T-cell (primary cell): ENCODE results near the gene TTC7B. TPM values are rescaled to one million over a fixed set of nuclear protein-coding genes. Genes with fewer than 3 reads are reported as not detected.

Experiments
- ATAC-seq, 4 experiments: fragments of 200-7000 bp in 3 of 4; fragments of 150-1000 bp in 1 of 4; cut with Tn5 transposase; replicated peaks in 1 of 4; 1 replicate in 3 of 4; 2 replicates in 1 of 4; pipeline ENCODE4 v1.10.0; 2021; ENCODE audit warnings: moderate library complexity in 3 of 4, mild to moderate bottlenecking in 2 of 4, moderate number of reproducible peaks in 1 of 4
- CTCF ChIA-PET, 2 donors: fragments of 300-600 bp; sonication (Branson Sonifier 250); formaldehyde crosslinking; loops; one replicate each; lab custom pipeline; 2022; ENCODE audit warnings: antibody characterized with exemption in 2 of 2; lab: Charles Lee
- POLR2A ChIA-PET, 2 donors: fragments of 300-600 bp; sonication (Branson Sonifier 250); formaldehyde crosslinking; loops; one replicate each; lab custom pipeline; 2022; ENCODE audit warnings: antibody characterized with exemption in 2 of 2; lab: Charles Lee
- DNase-seq, 35 experiments: peaks; one replicate each; pipeline versions ENCODE4 v3.0.0 to v3.0.0-alpha.2; 2013 to 2023
- H3K27ac ChIP-seq: one replicate; pipeline ENCODE4 v1.5.1; 2013; ENCODE audit warnings: low read length
- H3K27me3 ChIP-seq, 2 experiments: replicated peaks in 1 of 2; 1 replicate in 1 of 2; 2 replicates in 1 of 2; pipeline versions ENCODE4 v1.6.1 to v1.7.0; 2013; ENCODE audit warnings: low read length in 1 of 2, mixed read lengths in 1 of 2; ENCODE audit not compliant: control insufficient read depth in 2 of 2, insufficient read depth in 2 of 2; ENCODE audit errors: extremely low read depth in 1 of 2
- H3K36me3 ChIP-seq, 2 donors: 1 replicate in 1 of 2; 2 replicates in 1 of 2; pipeline versions ENCODE4 v1.6.1 to v1.7.0; 2013; ENCODE audit warnings: low read length in 1 of 2; ENCODE audit not compliant: control insufficient read depth in 2 of 2, insufficient read depth in 1 of 2; ENCODE audit errors: extremely low read depth in 1 of 2
- H3K4me1 ChIP-seq, 2 experiments: 1 replicate in 1 of 2; 2 replicates in 1 of 2; pipeline versions ENCODE4 v1.6.1 to v1.7.0; 2013; ENCODE audit warnings: low read length in 2 of 2, mixed read lengths in 1 of 2; ENCODE audit not compliant: insufficient read depth in 2 of 2, control insufficient read depth in 1 of 2; ENCODE audit errors: extremely low read depth in 1 of 2
- H3K4me3 ChIP-seq, 2 donors: 1 replicate in 1 of 2; 2 replicates in 1 of 2; pipeline versions ENCODE4 v1.5.1 to v1.7.0; 2013; ENCODE audit warnings: mild to moderate bottlenecking in 2 of 2, low read length in 1 of 2, moderate library complexity in 1 of 2; ENCODE audit not compliant: control insufficient read depth in 1 of 2; ENCODE audit errors: extremely low read depth in 1 of 2
- H3K9me3 ChIP-seq: 2 replicates; pipeline ENCODE4 v1.7.0; 2013
- H3K27ac Mint-ChIP-seq, 2 donors: one replicate each; pipeline ENCODE4 v1.8.0; 2020 to 2021; ENCODE audit warnings: mild to moderate bottlenecking in 2 of 2, mixed read lengths in 2 of 2
- H3K27me3 Mint-ChIP-seq, 2 donors: one replicate each; pipeline ENCODE4 v1.8.0; 2021 to 2022; ENCODE audit warnings: mixed read lengths in 2 of 2
- H3K36me3 Mint-ChIP-seq: one replicate; pipeline ENCODE4 v1.8.0; 2021; ENCODE audit warnings: mixed read lengths
- H3K4me1 Mint-ChIP-seq, 3 donors: one replicate each; pipeline ENCODE4 v1.8.0; 2020 to 2022; ENCODE audit warnings: mixed read lengths in 3 of 3, mild to moderate bottlenecking in 1 of 3
- H3K4me3 Mint-ChIP-seq, 3 donors: one replicate each; pipeline ENCODE4 v1.8.0; 2020 to 2022; ENCODE audit warnings: mild to moderate bottlenecking in 3 of 3, mixed read lengths in 3 of 3, moderate library complexity in 3 of 3
- H3K9me3 Mint-ChIP-seq, 3 donors: one replicate each; pipeline ENCODE4 v1.8.0; 2020 to 2022; ENCODE audit warnings: mixed read lengths in 3 of 3
- WGBS: methylation state at CpG from one replicate; pipeline ENCODE4 v1.1.5; 2013; ENCODE audit warnings: missing lambda C conversion rate; ENCODE audit not compliant: insufficient coverage; 5-methylcytosine and 5-hydroxymethylcytosine counted together
- total RNA-seq, 35 experiments: library from RNA in 6 of 35; stranded (reverse) in 6 of 35; fragments of 120-200 nt in 1 of 35; gene quantifications; one replicate each; pipeline versions ENCODE4 v1.2.1 to v1.2.4 and lab custom pipeline; 2013 to 2026

TTC7B gene
- total RNA-seq, 5 donors from 2014 or later (not counting 1 experiment from before 2014, with no cell fraction given): 1.5 to 2.6 (median 1.7) TPM

- no peak overlapping the region for H3K27ac Mint-ChIP-seq
- H3K36me3 Mint-ChIP-seq: no peaks in the 10 kb centered on the region
- 100% methylated on average over 4 of the region's 9 CpGs for WGBS
- no peak for DNase-seq
- POLR2A ChIA-PET: no interaction called here
- H3K4me1 Mint-ChIP-seq: no peaks in the 10 kb centered on the region
- no peak overlapping the region for H3K4me3 Mint-ChIP-seq
- H3K4me3 ChIP-seq: no peak overlapping the region
- H3K9me3 Mint-ChIP-seq: no peaks in the 10 kb centered on the region
- no peaks in the 10 kb centered on the region for H3K27me3 ChIP-seq
- no peak for ATAC-seq
- CTCF ChIA-PET: no interaction called here
- no peaks in the 10 kb centered on the region for H3K4me1 ChIP-seq
- H3K36me3 ChIP-seq: no peaks in the 10 kb centered on the region
- H3K9me3 ChIP-seq: no peaks in the 10 kb centered on the region
- no peaks in the 10 kb centered on the region for H3K27me3 Mint-ChIP-seq
- H3K27ac ChIP-seq: no peak overlapping the region
These were observed 176.6 kb downstream of the TTC7B start for GRCh38 chr14:90639641-90640040.

DNA sequence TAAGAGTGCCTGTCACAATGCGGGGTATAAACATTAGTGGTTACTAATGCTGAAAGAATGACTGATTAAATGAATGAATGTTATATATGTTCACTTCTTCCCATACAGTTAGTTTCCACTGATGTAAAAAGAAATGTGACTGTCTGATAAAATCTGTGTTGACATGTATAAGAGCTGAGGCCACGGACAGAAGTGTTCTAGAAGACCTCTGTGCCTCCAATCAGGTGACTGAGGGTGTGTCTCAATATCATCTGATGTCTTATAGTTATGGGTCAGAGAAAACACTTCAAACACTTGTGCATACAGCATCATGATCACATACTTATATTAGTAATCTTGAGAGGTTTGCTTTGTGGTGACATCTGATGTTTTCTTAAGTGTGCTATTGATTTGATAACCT, 183.4 kb downstream of the TTC7B start:
- no peaks in the 10 kb centered on the region for H3K36me3 Mint-ChIP-seq
- POLR2A ChIA-PET: interaction anchor here in 1 of 2 donors (0.7 kb wide), 1 partner anchor 54 kb away, joined by 6 read pairs; no protein-coding TSS in a partner anchor
- Histone ChIP-seq H3K9me3 (no peaks in the 10 kb centered on the region), H3K36me3 (no peaks in the 10 kb centered on the region), H3K4me1 (no peaks in the 10 kb centered on the region), H3K27me3 (peaks cover 0 to 3% of the 10 kb centered on the region in 2 experiments), H3K4me3 (no peak overlapping the region), H3K27ac (no peak overlapping the region)
- no peaks in the 10 kb centered on the region for H3K27me3 Mint-ChIP-seq
- H3K9me3 Mint-ChIP-seq: no peaks in the 10 kb centered on the region
- CTCF ChIA-PET: no interaction called here
- no peak overlapping the region for H3K27ac Mint-ChIP-seq
- WGBS: no CpG with 5 or more reads among the region's 2 CpGs
- ATAC-seq (no peak), DNase-seq (no peak)
- H3K4me3 Mint-ChIP-seq: no peak overlapping the region
- no peaks in the 10 kb centered on the region for H3K4me1 Mint-ChIP-seq

- Mint-ChIP-seq H3K27ac (no peak overlapping the region), H3K27me3 (no peaks in the 10 kb centered on the region), H3K9me3 (no peaks in the 10 kb centered on the region), H3K36me3 (no peaks in the 10 kb centered on the region), H3K4me3 (no peak overlapping the region), H3K4me1 (no peaks in the 10 kb centered on the region)
- WGBS: 86% methylated on average over 3 of the region's 3 CpGs
- H3K27me3 ChIP-seq: peaks cover 0 to 3% of the 10 kb centered on the region in 2 experiments
- no peak overlapping the region for H3K27ac ChIP-seq
- H3K36me3 ChIP-seq: no peaks in the 10 kb centered on the region
- no peak for ATAC-seq
- no peak for DNase-seq
- H3K9me3 ChIP-seq: no peaks in the 10 kb centered on the region
- no peaks in the 10 kb centered on the region for H3K4me1 ChIP-seq
- no peak overlapping the region for H3K4me3 ChIP-seq
- CTCF ChIA-PET: no interaction called here
- POLR2A ChIA-PET: no interaction called here
These were observed 183.8 kb downstream of the TTC7B start for GRCh38 chr14:90632451-90632850.

- ATAC-seq (no peak), DNase-seq (peak in 2 of 35 experiments; percentile 2 to 19)
These were observed 185.9 kb downstream of the TTC7B start for GRCh38 chr14:90630171-90630806.

DNA sequence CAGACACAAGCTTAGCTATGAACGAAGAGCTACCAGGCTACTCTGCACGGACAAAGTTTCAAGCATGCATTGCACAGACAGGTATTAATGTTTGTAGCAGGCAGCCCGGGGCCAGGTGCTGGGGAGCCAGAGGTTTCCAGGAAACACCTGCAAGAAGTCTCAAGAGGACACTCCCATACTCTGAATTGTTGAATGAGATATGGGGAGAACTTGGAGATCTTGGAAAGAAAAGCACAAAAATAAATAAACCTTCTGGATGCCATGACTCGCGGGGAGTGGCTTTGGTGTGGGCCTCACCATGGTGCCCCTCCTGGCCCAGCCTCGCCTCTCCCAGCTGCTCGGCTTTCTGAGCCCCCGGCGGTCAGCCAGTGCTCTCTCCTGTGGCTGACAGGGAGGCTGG, 186.8 kb downstream of the TTC7B start:
- no peaks in the 10 kb centered on the region for H3K9me3 Mint-ChIP-seq
- H3K4me3 ChIP-seq: no peak overlapping the region
- ChIA-PET POLR2A (interaction anchor here in 1 of 2 donors (0.6 kb wide), 1 partner anchor 597 kb away, joined by 3 read pairs; no protein-coding TSS in a partner anchor), CTCF (no interaction called here)
- H3K4me1 Mint-ChIP-seq: no peaks in the 10 kb centered on the region
- no peak overlapping the region for H3K4me3 Mint-ChIP-seq
- DNase-seq (no peak), ATAC-seq (no peak)
- no peak overlapping the region for H3K27ac ChIP-seq
- H3K4me1 ChIP-seq: no peaks in the 10 kb centered on the region
- H3K27ac Mint-ChIP-seq: no peak overlapping the region
- no peaks in the 10 kb centered on the region for H3K36me3 Mint-ChIP-seq
- H3K9me3 ChIP-seq: no peaks in the 10 kb centered on the region
- no peaks in the 10 kb centered on the region for H3K27me3 Mint-ChIP-seq
- WGBS: 78% methylated on average over 7 of the region's 9 CpGs
- H3K36me3 ChIP-seq: no peaks in the 10 kb centered on the region
- H3K27me3 ChIP-seq: peaks cover 0 to 3% of the 10 kb centered on the region in 2 experiments

More at GRCh38 chr14:90630171-90630806, 185.9 kb downstream of the TTC7B start:
- Mint-ChIP-seq H3K27me3 (no peaks in the 10 kb centered on the region), H3K9me3 (no peaks in the 10 kb centered on the region), H3K4me1 (no peaks in the 10 kb centered on the region), H3K4me3 (no peak overlapping the region), H3K27ac (no peak overlapping the region), H3K36me3 (no peaks in the 10 kb centered on the region)
- no peaks in the 10 kb centered on the region for H3K4me1 ChIP-seq
- ChIA-PET CTCF (interaction anchor here in 1 of 2 donors (0.6 kb wide), 1 partner anchor 8 kb away, joined by 3 read pairs; no protein-coding TSS in a partner anchor), POLR2A (no interaction called here)
- WGBS: 81% methylated on average over 8 of the region's 12 CpGs
- H3K9me3 ChIP-seq: no peaks in the 10 kb centered on the region
- H3K4me3 ChIP-seq: no peak overlapping the region
- peaks cover 0 to 3% of the 10 kb centered on the region in 2 experiments for H3K27me3 ChIP-seq
- H3K27ac ChIP-seq: no peak overlapping the region
- no peaks in the 10 kb centered on the region for H3K36me3 ChIP-seq

DNA sequence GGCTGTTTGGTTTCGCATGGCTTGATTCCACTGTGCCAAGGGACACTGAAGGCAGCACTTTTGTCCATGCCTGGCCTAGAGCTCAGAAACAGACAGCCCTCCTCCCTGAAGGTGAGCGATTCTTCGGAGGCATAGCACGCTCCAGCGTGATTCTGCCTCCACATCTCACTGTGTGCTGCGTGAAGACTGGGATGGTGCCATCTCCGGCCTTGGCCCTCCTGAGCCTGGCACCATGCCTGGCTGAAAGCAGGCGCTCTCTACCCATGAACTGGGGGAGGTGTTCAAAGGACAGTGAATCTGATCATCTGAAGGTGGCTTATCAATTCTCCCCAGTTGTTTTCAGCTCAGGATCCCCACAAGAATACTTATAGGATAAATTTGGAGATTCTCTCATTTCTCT, 187.4 kb downstream of the TTC7B start:
- ChIA-PET POLR2A (interaction anchor here in 1 of 2 donors (0.6 kb wide), 1 partner anchor 596 kb away, joined by 3 read pairs; no protein-coding TSS in a partner anchor), CTCF (no interaction called here)
- Histone ChIP-seq H3K9me3 (no peaks in the 10 kb centered on the region), H3K36me3 (no peaks in the 10 kb centered on the region), H3K27ac (no peak overlapping the region), H3K27me3 (peaks cover 0 to 3% of the 10 kb centered on the region in 2 experiments), H3K4me3 (no peak overlapping the region), H3K4me1 (no peaks in the 10 kb centered on the region)
- WGBS: 90% methylated on average over 5 of the region's 8 CpGs
- no peak for ATAC-seq
- Mint-ChIP-seq H3K27me3 (no peaks in the 10 kb centered on the region), H3K9me3 (no peaks in the 10 kb centered on the region), H3K4me3 (no peak overlapping the region), H3K4me1 (no peaks in the 10 kb centered on the region), H3K27ac (no peak overlapping the region), H3K36me3 (no peaks in the 10 kb centered on the region)
- DNase-seq: no peak
